Cardiac septum (tissue), 1 donor: Measurements from ENCODE around the gene WRNIP1. TPM values are rescaled to one million over a fixed set of nuclear protein-coding genes. Genes with fewer than 3 reads are reported as not detected.

Source experiments
- DNase-seq: peaks from one replicate; pipeline ENCODE4 v3.0.0-alpha.2; 2020; ENCODE audit warnings: low spot score
- intact Hi-C: fragments of 100-400 bp; cut with DNase I; formaldehyde crosslinking; loops from one replicate; pipeline ENCODE4 v1.14.0; 2022
- total RNA-seq: library from RNA; stranded (reverse); fragmentation: NEBNext Ultra II Directional; extraction: Animal tissue kit (Norgen Biotek cat#: 25700); gene quantifications from one replicate; pipeline ENCODE4 v1.2.1, GENCODE V29; 2021
- donor health status: DM: no; HTN: no; CAD: no.

WRNIP1 gene
- total RNA-seq, 1 donor from 2014 or later: 35.2 TPM

GRCh38 chr6:2777249-2777648, 12.1 kb downstream of the WRNIP1 start:
- intact Hi-C loops: no loop called here
- DNase-seq: no peak

- intact Hi-C loops: no loop called here
- DNase-seq: no peak
Measured at GRCh38 chr6:2780102-2780737, 15.0 kb downstream of the WRNIP1 start.

- no peak for DNase-seq
- intact Hi-C loops: no loop called here
Measured at GRCh38 chr6:2781685-2782355, 16.6 kb downstream of the WRNIP1 start.

- intact Hi-C loops: no loop called here
- DNase-seq: no peak
Measured at GRCh38 chr6:2782356-2782708, 17.1 kb downstream of the WRNIP1 start.

- intact Hi-C loops: no loop called here
- no peak for DNase-seq
Measured at GRCh38 chr6:2782825-2783187, 17.6 kb downstream of the WRNIP1 start.

- intact Hi-C loops: no loop called here
- DNase-seq: no peak
Measured at GRCh38 chr6:2783188-2783963, 18.2 kb downstream of the WRNIP1 start.

GRCh38 chr6:2784061-2784460, 18.9 kb downstream of the WRNIP1 start:
- intact Hi-C loops: no loop called here
- DNase-seq: no peak

- intact Hi-C loops: no loop called here
- DNase-seq: no peak
Measured at GRCh38 chr6:2784930-2785329, 19.7 kb downstream of the WRNIP1 start.

- DNase-seq: no peak
- intact Hi-C loops: no loop called here
Measured at GRCh38 chr6:2786269-2786668, 21.1 kb downstream of the WRNIP1 start.

GRCh38 chr6:2790588-2791449, 25.6 kb downstream of the WRNIP1 start:
- intact Hi-C loops: loop anchor here (1.0 to 5.0 kb wide), 3 partner anchors 51 to 198 kb away; no protein-coding TSS in a partner anchor

GRCh38 chr6:2791450-2791974, 26.3 kb downstream of the WRNIP1 start:
- intact Hi-C loops: loop anchor here (1.0 to 5.0 kb wide), 3 partner anchors 51 to 197 kb away; no protein-coding TSS in a partner anchor
- no peak for DNase-seq

More at GRCh38 chr6:2790588-2791449, 25.6 kb downstream of the WRNIP1 start:
- peak; percentile 87 for DNase-seq

- no peak for DNase-seq
- intact Hi-C loops: loop anchor here (5.0 kb wide), 1 partner anchor 140 kb away; no protein-coding TSS in a partner anchor
Measured at GRCh38 chr6:2792330-2793110, 27.3 kb downstream of the WRNIP1 start.

GRCh38 chr6:2793534-2794151, 28.4 kb downstream of the WRNIP1 start:
- intact Hi-C loops: loop anchor here (5.0 kb wide), 1 partner anchor 139 kb away; no protein-coding TSS in a partner anchor
- no peak for DNase-seq

GRCh38 chr6:2794171-2794730, 29.1 kb downstream of the WRNIP1 start:
- no peak for DNase-seq
- intact Hi-C loops: loop anchor here (5.0 kb wide), 1 partner anchor 138 kb away; no protein-coding TSS in a partner anchor

GRCh38 chr6:2795162-2795561, 30.0 kb downstream of the WRNIP1 start:
- no peak for DNase-seq
- intact Hi-C loops: no loop called here

- no peak for DNase-seq
- intact Hi-C loops: no loop called here
Measured at GRCh38 chr6:2795956-2796355, 30.8 kb downstream of the WRNIP1 start.

GRCh38 chr6:2796861-2797260, 31.7 kb downstream of the WRNIP1 start:
- intact Hi-C loops: no loop called here
- no peak for DNase-seq

GRCh38 chr6:2797564-2798031, 32.4 kb downstream of the WRNIP1 start:
- intact Hi-C loops: no loop called here

More at GRCh38 chr6:2797564-2798031, 32.4 kb downstream of the WRNIP1 start:
- DNase-seq: no peak
